Activated gamma-delta T cell treated with anti-CD3 and anti-CD28 coated beads, Interleukin-2, amount 50 U/mL, for 16 hours (primary cell): ENCODE results near the gene BDKRB1.
"Not testable (repeated sequence)": the region's sequence is repeated elsewhere in the genome, so short reads cannot be mapped to it uniquely, and the experiment has no call there.

Experiments used
- DNase-seq: peaks from one replicate; pipeline ENCODE4 v3.0.0-alpha.2; 2020; ENCODE audit warnings: low read depth

The BDKRB1 gene

GRCh38 chr14:96233661-96234060, 22.3 kb upstream of the BDKRB1 start:
- no peak for DNase-seq

DNA sequence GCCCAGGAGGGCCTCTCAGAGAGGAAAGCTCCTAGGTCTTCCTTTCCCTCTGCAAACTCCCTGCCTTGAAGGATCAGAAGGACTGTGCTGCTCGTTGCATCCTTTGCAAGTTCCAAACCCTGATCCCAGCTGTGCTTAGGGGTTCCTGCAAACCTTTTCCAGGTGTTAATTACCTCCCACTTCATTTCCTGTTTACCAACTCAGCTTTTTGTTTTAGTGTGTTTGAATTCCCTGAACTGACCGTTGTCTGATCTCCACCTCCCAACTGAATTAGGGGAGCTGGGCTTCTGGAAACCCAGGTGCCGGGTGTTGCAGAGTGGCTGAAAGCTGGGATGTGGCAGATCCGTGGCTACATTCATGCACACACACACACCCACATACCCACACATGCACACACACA, 20.6 kb upstream of the BDKRB1 start:
- DNase-seq, result no peak

- no peak for DNase-seq
Observed at GRCh38 chr14:96237641-96238040, 18.4 kb upstream of the BDKRB1 start.

GRCh38 chr14:96238676-96239265, 17.2 kb upstream of the BDKRB1 start:
- no peak for DNase-seq

- no peak for DNase-seq
Observed at GRCh38 chr14:96239711-96240141, 16.3 kb upstream of the BDKRB1 start.

DNA sequence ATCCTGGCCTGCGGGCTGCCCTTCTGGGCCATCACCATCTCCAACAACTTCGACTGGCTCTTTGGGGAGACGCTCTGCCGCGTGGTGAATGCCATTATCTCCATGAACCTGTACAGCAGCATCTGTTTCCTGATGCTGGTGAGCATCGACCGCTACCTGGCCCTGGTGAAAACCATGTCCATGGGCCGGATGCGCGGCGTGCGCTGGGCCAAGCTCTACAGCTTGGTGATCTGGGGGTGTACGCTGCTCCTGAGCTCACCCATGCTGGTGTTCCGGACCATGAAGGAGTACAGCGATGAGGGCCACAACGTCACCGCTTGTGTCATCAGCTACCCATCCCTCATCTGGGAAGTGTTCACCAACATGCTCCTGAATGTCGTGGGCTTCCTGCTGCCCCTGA, 15.4 kb upstream of the BDKRB1 start:
- DNase-seq, result no peak

DNA sequence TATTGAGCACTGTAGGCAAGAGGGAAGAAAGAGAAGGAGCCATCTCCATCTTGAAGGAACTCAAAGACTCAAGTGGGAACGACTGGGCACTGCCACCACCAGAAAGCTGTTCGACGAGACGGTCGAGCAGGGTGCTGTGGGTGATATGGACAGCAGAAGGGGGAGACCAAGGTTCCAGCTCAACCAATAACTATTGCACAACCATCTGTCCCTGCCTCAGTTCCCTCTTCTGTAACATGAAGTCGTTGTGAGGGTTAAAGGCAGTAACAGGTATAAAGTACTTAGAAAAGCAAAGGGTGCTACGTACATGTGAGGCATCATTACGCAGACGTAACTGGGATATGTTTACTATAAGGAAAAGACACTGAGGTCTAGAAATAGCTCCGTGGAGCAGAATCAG, 13.9 kb upstream of the BDKRB1 start:
- DNase-seq, result no peak

GRCh38 chr14:96243785-96244184, 12.2 kb upstream of the BDKRB1 start:
- DNase-seq, result no peak

DNA sequence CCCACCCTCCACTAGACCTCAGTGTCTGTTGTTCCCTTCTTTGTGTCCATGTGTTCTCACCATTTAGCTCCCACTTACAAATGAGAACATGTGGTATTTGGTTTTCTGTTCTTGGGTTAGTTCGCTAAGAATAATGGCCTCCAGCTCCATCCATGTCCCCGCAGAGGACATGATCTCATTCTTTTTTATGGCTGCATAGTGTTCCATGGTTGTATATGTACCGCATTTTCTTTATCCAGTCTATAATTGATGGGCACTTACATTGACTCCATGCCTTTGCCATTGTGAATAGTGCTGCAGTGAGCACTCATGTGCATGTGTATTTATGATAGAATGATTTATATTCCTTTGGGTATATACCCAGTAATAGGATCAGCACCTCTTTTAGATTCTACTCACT, 10.9 kb upstream of the BDKRB1 start:
- not testable (repeated sequence) for DNase-seq

DNA sequence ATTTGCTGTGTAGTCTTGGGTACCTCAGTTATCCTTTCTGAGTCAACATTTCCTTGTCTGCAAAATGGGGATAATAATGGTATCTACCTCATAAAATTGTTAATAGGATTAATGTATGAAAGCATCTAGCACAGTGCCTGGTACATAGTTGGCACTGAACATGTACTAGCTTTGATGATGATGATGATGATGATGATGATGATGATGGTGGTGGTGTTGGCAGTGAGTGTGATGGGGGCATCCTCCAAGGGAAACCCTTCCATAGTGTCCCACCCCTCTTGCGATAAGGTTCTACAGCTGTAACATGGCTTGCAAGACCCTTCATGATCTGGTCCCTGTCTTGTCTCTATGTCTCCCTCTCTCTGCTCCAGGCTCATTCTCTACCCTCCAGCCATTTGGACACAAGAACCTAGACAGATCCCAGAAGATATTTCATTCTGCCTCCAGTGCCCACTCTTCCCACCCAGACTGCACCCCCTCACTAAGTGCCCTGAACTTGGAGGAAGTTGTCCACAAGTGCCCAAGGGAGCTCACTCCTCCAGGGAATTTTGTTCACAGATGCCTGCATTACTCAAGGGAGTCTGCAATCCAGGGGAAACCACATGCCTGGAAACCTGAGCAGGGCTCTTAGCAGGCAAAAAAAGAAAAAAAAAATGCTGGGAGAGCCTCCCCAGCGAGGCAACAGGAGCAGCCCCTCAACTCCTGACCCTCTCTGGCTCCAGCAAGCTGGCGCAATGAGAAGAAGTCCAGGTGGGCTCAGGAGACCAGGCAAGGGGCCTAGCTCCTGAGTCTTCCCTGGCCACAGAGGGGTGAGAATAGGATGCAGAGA, 10.1 kb upstream of the BDKRB1 start:
- DNase-seq, result no peak

GRCh38 chr14:96246539-96246847, 9.5 kb upstream of the BDKRB1 start:
- DNase-seq, result no peak

DNA sequence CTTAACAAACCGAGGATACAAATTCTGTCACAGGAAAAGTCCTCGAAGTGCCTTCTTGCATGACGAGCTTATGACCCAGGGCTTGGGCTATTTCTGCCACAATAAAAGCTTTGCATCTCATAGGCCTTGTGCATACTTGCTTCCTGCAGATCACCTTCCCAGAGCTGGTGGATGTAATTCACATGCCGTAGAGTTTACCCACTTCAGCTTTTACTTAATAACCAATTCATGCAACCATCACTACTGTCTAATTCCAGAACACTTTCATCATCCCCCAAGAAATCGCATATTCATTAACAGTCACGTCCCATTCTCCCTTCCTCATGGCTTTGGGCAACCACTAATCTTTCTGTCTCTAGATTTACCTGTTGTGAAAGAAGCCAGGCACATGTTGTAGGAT, 9.0 kb upstream of the BDKRB1 start:
- DNase-seq, result no peak

- no peak for DNase-seq
Observed at GRCh38 chr14:96249029-96249428, 7.0 kb upstream of the BDKRB1 start.

- no peak for DNase-seq
Observed at GRCh38 chr14:96250485-96250884, 5.5 kb upstream of the BDKRB1 start.

DNA sequence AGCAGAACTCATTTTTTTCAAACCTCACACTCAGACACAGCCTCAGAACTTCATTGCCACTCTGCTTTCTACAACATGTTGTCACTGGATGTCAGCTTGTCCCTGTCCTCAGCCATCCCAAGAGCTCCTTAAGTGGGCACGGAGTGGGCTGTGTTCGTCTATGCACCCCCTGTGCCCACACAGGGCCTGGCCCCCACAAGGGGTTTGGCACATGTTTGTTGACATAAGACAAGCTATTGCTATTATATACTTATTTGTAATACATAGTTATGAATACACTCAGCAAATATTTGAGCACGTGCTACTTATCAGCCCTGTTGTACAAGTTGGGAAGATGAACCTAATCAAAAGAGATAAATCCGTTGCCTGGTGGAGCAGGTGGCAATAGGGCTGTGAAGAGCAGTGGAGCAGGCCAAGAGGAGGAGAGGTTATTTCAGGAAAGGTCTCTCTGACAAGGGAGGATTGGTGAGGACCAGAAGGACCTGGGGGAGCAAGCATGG, 4.3 kb upstream of the BDKRB1 start:
- DNase-seq, result no peak

GRCh38 chr14:96252323-96252998, 3.5 kb upstream of the BDKRB1 start:
- DNase-seq, result no peak

GRCh38 chr14:96252999-96253539, 2.9 kb upstream of the BDKRB1 start:
- no peak for DNase-seq

GRCh38 chr14:96254687-96255086, 1.3 kb upstream of the BDKRB1 start:
- DNase-seq, result no peak

DNA sequence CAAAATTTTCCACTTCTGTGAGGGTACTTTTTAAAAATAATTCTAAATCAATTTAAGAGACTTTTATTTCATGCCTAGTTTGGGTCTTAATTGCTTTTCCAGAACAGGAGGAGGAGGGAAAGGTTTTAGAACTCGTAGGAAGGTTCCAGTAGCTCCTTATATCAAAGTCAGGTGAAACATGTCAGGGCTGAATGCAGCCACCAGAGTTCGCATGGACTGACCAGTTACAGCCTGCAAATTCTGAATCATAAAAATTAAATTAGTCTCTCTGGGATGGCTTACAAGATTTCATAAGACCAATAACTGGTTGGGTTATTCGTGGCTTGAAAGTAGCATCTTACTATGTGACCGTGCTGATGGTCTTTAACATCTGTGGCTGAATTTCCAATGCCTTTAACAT, 397 bp downstream of the BDKRB1 start:
- DNase-seq, result no peak

GRCh38 chr14:96257056-96257455, 1.0 kb downstream of the BDKRB1 start:
- no peak for DNase-seq

GRCh38 chr14:96257900-96258299, 1.9 kb downstream of the BDKRB1 start:
- no peak for DNase-seq

DNA sequence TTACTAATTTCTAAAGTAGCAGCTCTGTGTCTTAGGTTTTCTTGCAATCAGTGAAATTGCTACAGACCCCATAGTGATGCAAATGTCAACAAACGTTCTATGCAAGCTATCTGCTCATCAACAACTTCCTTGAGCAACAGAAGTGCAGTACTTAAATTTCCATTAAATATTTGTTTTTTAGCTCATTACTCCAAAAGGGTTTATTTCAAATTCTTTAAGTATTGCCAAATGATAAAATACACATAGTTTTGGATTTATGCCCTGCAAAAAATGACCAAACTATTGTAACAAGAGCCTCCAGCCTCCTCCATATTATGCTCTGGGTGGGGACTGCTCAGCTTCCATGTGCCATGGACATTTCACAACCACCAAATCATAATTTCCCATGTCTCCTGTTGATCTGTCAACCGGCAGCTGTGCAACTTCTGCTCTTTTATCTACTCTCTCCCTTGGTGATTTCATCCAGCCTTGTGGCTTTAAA, 4.4 kb downstream of the BDKRB1 start:
- no peak for DNase-seq

DNA sequence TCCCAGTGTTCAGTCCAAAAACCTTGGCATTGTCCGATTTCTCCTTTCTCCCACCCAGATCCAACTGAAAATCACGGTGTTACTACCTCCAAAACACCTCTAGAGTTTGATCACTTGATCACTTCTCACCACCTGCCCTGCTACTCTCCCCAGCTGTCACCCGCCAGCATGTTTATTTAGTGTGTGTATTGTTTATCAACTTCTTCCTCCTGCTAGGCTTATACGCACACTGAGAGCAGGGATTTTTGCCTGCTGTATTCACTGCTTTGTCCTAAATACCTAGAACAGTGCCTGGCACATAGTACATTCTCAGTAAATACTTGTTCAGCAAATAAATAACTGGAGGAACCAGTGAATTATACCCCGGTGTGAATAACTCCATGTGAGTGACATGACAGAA, 5.0 kb downstream of the BDKRB1 start:
- DNase-seq, result no peak
